ENCODE data around the gene MBNL1.
A peak's percentile ranks its signal among the peaks of the same experiment; 100 is the strongest.

MBNL1 gene

GRCh38 chr3:152277198-152277597 is 8.5 kb downstream of the MBNL1 start:
- no peak for DNase-seq

DNA sequence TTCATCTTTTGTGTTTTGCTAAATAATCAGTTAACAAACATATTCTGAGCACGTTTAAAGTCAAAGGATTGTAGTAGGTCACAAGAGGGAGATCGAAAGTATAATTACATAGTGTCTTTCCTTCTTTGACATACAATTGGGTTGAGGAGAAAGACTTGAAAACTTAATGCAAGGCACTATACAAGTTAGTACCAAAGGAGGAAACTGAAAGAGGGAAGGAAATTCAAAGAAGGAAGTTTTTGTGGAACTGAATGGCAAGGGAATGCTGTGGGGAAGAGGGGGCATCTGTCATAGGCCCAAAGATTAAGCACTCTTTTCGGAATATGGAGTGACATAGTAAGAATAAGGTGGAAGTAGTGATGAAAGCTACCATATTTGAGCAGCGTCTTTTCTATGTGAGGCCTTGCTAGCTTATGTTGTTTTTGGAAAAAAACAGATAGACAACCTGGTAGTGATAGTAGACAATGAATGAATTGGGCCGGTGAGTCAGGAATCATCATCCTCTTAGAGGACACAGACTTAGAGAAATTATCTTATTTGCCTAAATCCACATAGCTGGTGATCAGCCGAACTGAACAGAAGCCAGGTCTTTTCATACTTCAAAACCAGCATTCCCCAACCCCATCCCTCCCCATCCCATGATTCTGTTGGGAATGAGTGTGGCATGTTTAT is 10.2 kb downstream of the MBNL1 start:
- peak; percentile 15 for DNase-seq

GRCh38 chr3:152279479-152279878 is 10.8 kb downstream of the MBNL1 start:
- DNase-seq: no peak

DNA sequence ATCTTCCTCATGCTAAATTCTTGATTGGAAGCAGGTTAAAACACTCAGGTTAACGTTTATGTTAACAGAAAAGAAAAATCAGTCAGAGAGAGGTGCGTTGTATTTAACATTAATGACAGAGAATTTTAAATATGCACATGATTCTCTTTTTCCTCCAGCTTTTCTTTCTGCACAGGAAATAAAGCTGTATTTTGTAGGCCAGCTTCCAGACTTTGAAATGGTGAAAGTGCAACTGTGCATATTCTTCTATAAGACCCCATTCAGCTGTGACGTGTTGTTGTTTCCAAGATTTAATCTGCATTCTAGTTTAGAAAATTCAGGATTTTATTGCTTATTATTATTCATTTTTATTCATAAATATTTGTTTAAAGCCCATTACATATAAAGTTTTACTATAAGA is 11.8 kb downstream of the MBNL1 start:
- DNase-seq: no peak

DNA sequence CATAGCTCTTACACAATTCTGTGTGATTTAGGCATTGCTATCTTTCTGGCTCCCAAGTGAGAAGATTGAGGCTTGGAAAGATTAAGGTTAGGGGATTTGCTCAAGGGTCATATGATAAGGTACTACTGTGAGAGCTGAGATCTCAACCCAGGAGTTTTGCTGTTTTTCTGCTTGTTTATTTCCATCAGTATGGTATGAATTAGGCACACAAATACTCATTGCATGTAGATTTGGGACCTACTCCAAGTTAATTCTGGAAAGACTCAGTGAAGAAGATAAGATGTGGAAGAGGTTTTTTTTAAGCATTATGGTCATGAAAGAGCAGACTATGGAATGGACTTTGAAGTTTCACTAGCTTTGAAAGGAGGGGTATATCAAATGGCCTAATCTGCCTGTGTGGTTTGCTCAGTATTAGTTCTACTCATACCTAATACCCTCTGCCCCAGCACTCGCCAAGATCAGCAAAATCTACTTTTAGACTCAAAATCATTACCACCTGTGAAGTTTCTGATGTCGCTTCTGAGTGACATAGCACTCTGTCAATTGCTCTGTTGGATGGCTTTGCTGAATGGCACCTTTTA is 12.5 kb downstream of the MBNL1 start:
- peak; percentile 30 for DNase-seq

GRCh38 chr3:152282813-152283212 is 14.1 kb downstream of the MBNL1 start:
- no peak for DNase-seq

DNA sequence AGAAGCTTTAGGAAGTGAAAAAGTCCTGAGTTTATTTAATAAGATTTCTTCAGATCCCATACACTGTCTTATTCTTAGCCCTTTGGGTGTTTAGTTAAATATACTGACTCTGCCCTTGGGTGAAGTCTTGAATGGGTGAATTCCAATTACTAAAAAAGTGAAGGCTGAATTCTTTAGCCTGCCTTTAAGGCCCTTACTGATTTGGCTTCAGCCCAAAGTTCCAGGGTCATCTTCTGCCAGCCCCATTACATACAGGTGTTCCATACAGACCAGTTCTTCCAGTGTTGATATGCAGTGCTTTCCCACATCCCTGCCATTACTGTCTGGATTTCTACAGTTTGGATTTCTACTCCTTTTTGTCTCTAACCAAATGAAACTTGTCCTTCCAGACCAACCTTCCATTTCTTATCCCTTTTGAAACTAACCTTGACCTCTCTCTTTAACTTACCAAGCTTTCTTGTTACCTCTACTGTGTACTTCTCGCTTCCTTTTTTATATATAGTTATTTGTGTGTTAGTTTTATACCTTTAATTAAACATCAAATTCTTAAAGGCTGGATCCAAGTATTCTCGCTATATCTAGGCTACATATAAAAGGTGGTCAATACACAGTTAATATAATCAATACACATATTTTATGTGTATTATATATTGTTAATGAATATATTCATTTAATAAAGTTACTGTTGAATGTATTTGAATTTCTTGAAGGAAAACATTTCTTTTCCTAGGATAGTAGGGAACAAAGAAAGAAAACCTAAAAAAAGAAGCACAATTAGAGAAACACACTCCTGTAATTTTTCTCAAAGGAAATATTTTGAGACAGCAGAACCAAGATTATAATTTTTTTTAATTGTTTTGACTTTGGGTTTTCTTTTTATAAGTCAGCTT is 15.0 kb downstream of the MBNL1 start:
- no peak for DNase-seq

- DNase-seq: no peak
These were observed 16.2 kb downstream of the MBNL1 start for GRCh38 chr3:152284906-152285305.

DNA sequence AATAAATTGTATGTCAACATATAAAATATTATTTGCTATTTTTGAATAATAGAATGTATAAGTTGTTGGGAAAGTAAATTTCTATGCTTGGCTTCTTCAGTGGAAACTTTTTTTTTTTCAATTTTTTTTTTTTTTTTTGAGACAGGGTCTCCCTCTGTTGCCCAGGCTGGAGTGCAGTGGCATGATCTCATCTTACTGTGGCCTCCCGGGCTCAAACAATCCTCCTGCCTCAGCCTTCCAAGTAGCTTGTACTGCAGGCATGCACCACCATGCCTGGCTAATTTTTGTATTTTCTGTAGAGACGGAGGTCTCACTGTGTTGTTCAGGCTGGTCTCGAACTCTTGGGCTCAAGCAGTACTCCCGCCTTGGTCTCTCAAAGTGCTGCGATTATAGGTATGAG is 16.8 kb downstream of the MBNL1 start:
- no peak for DNase-seq

DNA sequence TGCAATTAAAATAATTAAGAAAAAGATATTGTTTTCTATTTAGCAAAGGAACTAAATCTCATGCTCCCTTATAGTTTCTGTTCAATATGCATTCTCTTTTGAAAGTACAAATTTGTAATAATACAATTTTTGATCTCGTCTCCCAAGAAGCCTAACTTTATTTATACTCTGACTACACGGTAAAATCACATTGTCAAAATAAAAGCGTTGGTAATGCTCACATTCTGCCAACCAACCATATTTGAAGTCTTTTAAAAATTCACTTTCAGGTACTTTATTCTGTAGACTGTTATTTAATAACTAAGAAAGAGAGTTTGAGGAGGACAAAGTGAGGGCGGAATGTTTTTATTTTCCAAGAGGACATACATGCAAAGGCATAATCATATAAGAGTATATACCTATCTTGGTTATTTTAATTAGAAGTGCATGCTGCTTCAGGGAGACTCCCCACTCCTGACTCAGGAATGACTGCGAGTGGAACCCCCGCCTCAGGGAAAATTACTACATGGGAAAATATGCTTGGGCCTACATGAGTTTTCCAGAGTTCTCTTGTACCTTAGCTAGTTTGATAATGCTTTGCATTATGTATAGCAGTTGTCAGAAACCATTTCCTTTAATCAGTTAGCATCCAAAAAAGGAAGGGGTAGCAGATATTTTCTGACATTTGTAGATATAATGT is 19.3 kb downstream of the MBNL1 start:
- DNase-seq: no peak

- no peak for DNase-seq
These were observed 20.0 kb downstream of the MBNL1 start for GRCh38 chr3:152288681-152289080.

- DNase-seq: no peak
These were observed 21.0 kb downstream of the MBNL1 start for GRCh38 chr3:152289708-152290107.

DNA sequence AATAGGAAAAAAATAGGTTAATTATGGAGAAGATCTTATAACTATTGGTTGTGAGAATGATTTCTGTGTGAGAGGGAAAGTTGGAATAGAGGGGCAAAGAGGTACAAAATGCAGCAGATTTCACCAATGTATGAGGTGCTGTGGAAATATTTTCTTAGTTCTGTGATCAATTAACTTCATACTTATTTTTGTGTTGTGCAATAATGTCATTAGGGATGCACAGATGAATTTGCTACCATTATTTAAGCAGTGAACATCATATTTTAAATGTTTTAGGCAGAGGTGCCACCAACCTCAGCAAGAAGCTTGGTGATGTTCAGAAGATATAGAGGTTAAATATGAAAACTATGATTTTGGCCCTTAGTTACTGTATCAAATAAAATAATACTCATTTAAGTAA is 21.6 kb downstream of the MBNL1 start:
- DNase-seq: no peak

GRCh38 chr3:152291238-152291637 is 22.5 kb downstream of the MBNL1 start:
- DNase-seq: no peak

DNA sequence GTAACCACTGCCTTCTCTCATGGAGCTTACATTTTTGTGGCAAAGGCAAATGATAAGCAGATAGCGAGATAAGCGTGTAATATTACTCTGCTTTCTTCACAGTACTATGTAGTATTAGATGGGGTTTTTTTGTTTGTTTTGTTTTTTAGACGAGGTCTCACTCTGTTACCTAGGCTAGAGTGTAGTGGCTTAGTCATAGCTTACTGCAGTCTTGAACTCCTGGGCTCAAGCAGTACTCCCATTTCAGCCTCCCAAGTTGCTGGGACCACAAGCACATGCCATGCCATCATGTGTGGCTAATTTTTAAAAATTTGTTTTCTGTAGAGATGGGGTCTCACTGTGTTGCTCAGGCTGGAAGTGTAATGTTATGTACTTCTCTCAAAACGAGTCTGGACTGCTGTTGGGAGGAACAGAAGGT is 22.9 kb downstream of the MBNL1 start:
- DNase-seq: no peak

- DNase-seq: no peak
These were observed 23.6 kb downstream of the MBNL1 start for GRCh38 chr3:152292366-152292765.

DNA sequence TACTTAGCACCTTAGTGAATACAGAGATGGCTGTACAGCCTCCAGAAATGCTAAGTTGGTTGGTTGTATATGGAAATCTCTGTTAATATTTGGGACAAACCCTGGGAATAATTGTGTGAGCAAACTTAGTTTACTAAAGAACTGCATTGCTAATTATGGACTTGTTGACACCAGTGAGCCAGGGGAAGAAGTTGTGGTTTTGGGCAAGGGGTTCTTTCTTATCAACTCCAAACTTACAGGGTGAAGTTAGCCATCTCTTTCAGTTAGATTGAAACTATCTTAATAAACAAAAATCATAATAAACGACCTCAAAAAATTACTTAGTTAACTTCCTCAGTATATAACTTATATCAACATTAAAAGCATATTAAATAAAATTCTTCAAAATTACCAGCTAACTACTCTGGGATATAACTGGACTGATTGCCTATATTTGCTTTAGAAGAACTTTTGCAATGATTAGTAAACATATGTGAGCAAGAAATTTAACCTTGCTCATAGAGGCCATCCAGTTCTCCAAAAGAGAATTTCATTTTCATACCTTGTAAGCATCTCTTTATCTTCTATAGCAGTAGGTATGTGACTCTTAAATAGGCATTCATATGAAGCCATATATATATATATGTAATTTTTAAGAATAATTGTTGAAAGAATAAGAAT is 24.7 kb downstream of the MBNL1 start:
- no peak for DNase-seq

DNA sequence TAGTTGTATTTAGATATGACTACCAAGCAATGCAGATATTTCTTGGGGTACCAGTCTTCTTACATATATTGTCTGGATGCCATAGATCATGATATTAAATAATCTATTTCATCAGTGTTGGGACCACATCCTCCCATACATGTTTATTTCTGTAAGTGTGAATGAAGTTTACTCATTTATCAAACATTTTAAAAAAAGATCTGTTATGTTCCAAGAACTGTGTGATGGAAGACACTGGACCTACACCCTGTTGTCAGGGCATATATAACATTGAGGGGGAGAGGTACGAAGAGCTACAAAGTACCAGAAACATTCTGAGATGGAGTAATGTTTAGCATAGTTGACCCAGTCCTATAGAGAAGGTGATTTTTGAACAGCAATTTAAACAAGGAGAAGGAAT is 26.6 kb downstream of the MBNL1 start:
- DNase-seq: no peak

- DNase-seq: no peak
These were observed 27.1 kb downstream of the MBNL1 start for GRCh38 chr3:152295806-152296205.

GRCh38 chr3:152296382-152296781 is 27.7 kb downstream of the MBNL1 start:
- no peak for DNase-seq

DNA sequence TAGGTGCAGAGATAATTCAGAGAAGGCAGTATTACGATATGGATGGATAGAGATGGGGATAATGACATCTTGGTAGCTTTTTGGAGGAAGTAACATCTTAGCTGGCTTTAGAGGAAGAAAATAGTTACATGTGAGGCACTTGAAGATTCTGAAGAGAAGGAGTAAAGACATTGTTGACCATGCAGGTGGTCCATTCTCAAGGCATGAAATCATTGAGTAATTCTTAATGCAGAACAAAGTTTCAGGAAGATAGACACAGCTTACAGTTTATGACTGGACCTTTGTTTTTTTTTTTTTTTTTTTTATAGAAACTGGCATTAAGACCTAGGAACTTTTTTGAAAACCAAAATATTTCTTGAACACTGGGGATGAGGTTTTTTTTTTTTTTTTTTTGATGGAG is 28.2 kb downstream of the MBNL1 start:
- no peak for DNase-seq

GRCh38 chr3:152298393-152299248 is 29.9 kb downstream of the MBNL1 start:
- DNase-seq: peak; percentile 95

Data from NCI-H82 (cell line).